Astrocyte of the spinal cord (primary cell): Measurements from ENCODE around the gene IRGC.
"Not testable (repeated sequence)": the region's sequence is repeated elsewhere in the genome, so short reads cannot be mapped to it uniquely, and the experiment has no call there.

Experiments
- DNase-seq: peaks from one replicate; pipeline ENCODE4 v3.0.0; 2011; ENCODE audit warnings: low read depth, low spot score
- H3K4me3 ChIP-seq: 2 replicates; pipeline ENCODE4 v1.5.1; 2011; ENCODE audit warnings: low read depth, mild to moderate bottlenecking, low read length, moderate library complexity
- CTCF ChIP-seq: IDR thresholded peaks from 2 replicates; pipeline ENCODE4 v1.5.1; 2012; ENCODE audit warnings: low read depth, mild to moderate bottlenecking, low read length, inconsistent platforms
- in situ Hi-C: cut with HindIII; loops from 2 replicates; pipeline ENCODE4 v1.10.0; 2017; ENCODE audit warnings: low sequenced_read_pairs

The IRGC gene

DNA sequence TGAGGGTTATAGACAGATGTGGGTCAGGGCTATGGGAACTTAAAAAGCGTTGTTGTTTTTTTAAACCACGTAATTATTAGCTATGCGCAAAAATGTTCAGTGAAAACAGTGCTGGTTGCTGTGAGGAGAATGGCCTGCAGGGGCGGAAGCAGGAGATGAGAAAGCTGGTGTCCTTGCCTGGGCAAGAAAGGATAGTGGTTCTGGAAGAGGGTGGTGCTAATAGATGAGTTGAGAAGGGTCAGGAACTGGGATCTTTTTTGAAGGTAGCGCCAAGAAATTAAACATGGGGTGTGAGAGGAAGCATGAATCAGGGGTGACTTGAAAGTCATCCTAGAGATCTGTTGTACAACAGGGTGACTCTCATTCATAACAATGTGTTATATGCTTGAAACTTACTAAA is 43.6 kb downstream of the IRGC start:
- in situ Hi-C loops = no loop called here
- peak; percentile 70 for TF ChIP-seq CTCF
- peak; percentile 80 for DNase-seq
- no peak overlapping the region for H3K4me3 ChIP-seq

DNA sequence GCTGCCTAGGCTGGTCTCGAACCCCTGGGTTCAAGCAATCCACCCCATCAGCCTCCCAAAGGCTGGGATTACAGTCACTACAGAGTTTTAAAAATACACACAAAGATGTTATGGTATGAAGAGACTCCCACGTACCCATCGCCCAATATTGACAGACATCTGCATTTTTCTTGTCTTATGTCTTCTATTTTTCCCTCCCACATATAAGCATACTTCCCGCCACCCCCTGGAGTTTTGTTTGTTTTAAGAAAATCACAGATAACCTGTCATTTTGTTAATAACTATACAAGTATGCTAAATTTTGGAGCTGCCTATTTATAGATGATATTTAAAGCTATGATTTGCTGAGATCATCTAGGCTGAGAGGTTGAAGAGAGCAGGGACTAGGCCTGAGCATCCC is 45.1 kb downstream of the IRGC start:
- TF ChIP-seq CTCF = no peak
- H3K4me3 ChIP-seq = no peak overlapping the region
- in situ Hi-C loops = no loop called here
- no peak for DNase-seq

DNA sequence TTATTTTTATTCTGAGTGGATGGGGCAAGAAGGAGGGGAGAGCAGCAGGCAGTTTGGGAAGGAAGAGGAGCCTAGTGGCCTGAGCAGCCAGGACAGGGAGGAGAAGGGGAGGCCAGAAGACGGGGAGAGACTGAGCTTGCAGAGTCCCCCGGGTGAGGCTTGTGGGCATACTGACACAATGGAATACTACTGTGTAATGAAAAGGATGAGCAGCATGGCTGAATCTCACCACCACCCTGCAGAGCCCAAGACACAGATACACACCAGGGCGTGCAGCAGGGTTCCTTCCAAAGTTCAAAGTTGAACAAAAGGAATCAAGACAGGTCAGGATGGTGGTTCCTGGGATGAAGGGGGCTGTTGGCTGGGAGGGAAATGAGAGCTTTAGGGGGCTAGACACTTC is 46.9 kb downstream of the IRGC start:
- in situ Hi-C loops = no loop called here
- no peak for DNase-seq
- no peak overlapping the region for H3K4me3 ChIP-seq
- no peak for TF ChIP-seq CTCF

DNA sequence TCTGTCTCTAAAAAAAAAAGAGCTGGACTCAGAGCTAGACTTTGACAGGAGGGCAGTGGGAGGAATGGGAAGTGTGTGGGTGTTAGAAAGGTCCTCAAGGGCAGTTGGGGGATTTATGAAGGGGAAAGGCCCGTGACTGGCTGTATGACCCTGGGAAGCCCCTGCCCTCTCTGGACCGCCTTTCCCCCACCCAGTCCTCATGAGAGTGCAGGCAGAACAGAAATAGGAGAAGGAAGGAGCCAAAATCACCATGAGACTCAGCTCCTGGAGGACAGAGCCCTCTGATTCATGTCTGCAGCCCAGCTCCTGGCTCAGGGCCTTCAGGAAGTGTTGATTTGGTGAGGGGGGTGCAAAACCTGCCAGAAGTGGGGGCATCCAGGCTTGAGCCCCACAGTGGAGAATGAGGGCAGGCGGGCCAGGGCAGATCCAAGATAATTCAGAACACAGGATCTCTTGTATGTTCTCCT is 47.6 kb downstream of the IRGC start:
- H3K4me3 ChIP-seq = no peak overlapping the region
- in situ Hi-C loops = no loop called here
- no peak for TF ChIP-seq CTCF
- DNase-seq = no peak

DNA sequence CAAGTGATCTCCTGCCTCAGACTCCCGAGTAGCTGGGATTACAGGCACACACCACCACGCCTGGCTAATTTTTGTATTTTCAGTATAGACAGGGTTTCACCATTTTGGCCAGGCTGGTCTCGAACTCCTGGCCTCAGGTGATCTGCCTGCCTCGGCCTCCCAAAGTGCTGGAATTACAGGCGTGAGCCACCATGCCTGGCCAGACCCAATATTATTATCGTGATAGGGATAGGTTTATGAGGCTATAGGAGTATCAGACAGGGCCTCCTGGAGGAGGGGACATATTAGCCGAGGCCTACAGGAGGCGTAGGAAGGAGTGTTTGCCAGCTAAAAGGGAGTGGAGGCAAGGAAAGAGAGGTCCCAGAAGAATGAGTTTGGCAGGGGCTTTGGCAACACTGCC is 48.8 kb downstream of the IRGC start:
- in situ Hi-C loops, H3K4me3 ChIP-seq, DNase-seq: not testable (repeated sequence)

- no peak overlapping the region for H3K4me3 ChIP-seq
- DNase-seq = peak; percentile 97
- TF ChIP-seq CTCF = no peak
- in situ Hi-C loops = no loop called here
Observed at GRCh38 chr19:43765109-43765876, 49.4 kb downstream of the IRGC start.

DNA sequence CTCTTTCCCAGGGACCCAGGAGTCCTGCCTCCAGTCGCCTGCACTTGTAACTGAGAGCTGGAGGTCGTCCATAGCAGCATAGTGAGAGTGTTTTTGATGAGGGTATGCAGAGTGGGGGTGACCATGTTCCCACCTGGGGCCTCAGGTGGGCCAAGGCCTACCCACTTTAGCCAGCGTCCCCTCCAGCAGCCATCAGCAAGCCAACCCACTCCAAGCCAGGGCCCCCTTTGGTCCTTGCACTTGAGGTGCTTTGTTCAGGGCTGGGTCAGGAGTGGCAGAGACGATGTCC is 50.8 kb downstream of the IRGC start:
- in situ Hi-C loops = no loop called here
- no peak for DNase-seq
- H3K4me3 ChIP-seq = no peak overlapping the region
- TF ChIP-seq CTCF = no peak
